IMR-90 (cell line): ENCODE measurements around the gene GPR135. TPM values are rescaled to one million over a fixed set of nuclear protein-coding genes. Genes with fewer than 3 reads are reported as not detected.

Experiments
- ATAC-seq: fragments of 200-7000 bp; cut with Tn5 transposase; 2 replicates; pipeline ENCODE4 v1.9.1; 2020; ENCODE audit warnings: low read depth, mild to moderate bottlenecking, moderate library complexity
- BruUV-seq: library from RNA; stranded (reverse); fragments of 400-500 nt; replicated peaks from 2 replicates; lab custom pipeline; 2021; lab: Mats Ljungman, UMichigan
- CTCF ChIA-PET: fragments of 300-600 bp; formaldehyde crosslinking; extraction: SDS; loops from one replicate; lab custom pipeline; 2021; ENCODE audit warnings: antibody characterized with exemption; lab: Yijun Ruan, JAX
- POLR2A ChIA-PET: fragments of 300-600 bp; sonication (Branson Sonifier 250); formaldehyde crosslinking; loops from one replicate; lab custom pipeline; 2022; ENCODE audit warnings: antibody characterized with exemption; ENCODE audit not compliant: unreplicated experiment; lab: Charles Lee
- DNase-seq: peaks from one replicate; pipeline ENCODE4 v3.0.0; 2013
- H2AFZ ChIP-seq: replicated peaks from 2 replicates; pipeline ENCODE3; 2013; ENCODE audit warnings: low read length, mild to moderate bottlenecking; ENCODE audit not compliant: poor library complexity
- H2AK5ac ChIP-seq: 2 replicates; pipeline ENCODE4 v1.6.1; 2013; ENCODE audit warnings: low read depth, low read length, inconsistent platforms
- H2AK9ac ChIP-seq: replicated peaks from 2 replicates; pipeline ENCODE3; 2013; ENCODE audit warnings: mild to moderate bottlenecking, low read depth, low read length, moderate library complexity; ENCODE audit not compliant: poor library complexity
- H2BK120ac ChIP-seq: 2 replicates; pipeline ENCODE4 v1.6.1; 2013; ENCODE audit warnings: low read depth, low read length, inconsistent platforms
- H2BK15ac ChIP-seq: 3 replicates; pipeline ENCODE4 v1.6.1; 2013; ENCODE audit warnings: low read depth, low read length, inconsistent platforms
- H2BK20ac ChIP-seq: 2 replicates; pipeline ENCODE4 v1.6.1; 2013; ENCODE audit warnings: low read depth, mild to moderate bottlenecking, inconsistent platforms, low read length, moderate library complexity
- H2BK5ac ChIP-seq: 2 replicates; pipeline ENCODE4 v1.6.1; 2013; ENCODE audit warnings: mild to moderate bottlenecking, low read depth, low read length, inconsistent platforms; ENCODE audit not compliant: poor library complexity, severe bottlenecking
- H3K14ac ChIP-seq: replicated peaks from 2 replicates; pipeline ENCODE4 v1.6.1; 2013; ENCODE audit warnings: low read depth, low read length, inconsistent platforms
- H3K18ac ChIP-seq: 2 replicates; pipeline ENCODE4 v1.6.1; 2013; ENCODE audit warnings: low read depth, low read length, control low read depth
- H3K23ac ChIP-seq: 2 replicates; pipeline ENCODE4 v1.6.1; 2013; ENCODE audit warnings: low read depth, low read length, inconsistent platforms
- H3K27ac ChIP-seq: 2 replicates; pipeline ENCODE4 v1.5.1; 2013; ENCODE audit warnings: mild to moderate bottlenecking, control low read depth, low read length; ENCODE audit not compliant: insufficient read depth
- H3K27me3 ChIP-seq: 2 replicates; pipeline ENCODE4 v1.6.1; 2013; ENCODE audit warnings: low read length; ENCODE audit not compliant: control insufficient read depth, insufficient read depth
- H3K36me3 ChIP-seq: 2 replicates; pipeline ENCODE4 v1.6.1; 2013; ENCODE audit warnings: low read length, mixed read lengths; ENCODE audit not compliant: control insufficient read depth, insufficient read depth
- H3K4ac ChIP-seq: 2 replicates; pipeline ENCODE4 v1.6.1; 2013; ENCODE audit warnings: low read depth, low read length, inconsistent platforms
- H3K4me1 ChIP-seq: 2 replicates; pipeline ENCODE4 v1.6.1; 2013; ENCODE audit warnings: low read length, mixed read lengths; ENCODE audit not compliant: control insufficient read depth, insufficient read depth
- H3K4me2 ChIP-seq: 2 replicates; pipeline ENCODE4 v1.6.1; 2013; ENCODE audit warnings: low read depth, mild to moderate bottlenecking, control low read depth, low read length, moderate library complexity
- H3K4me3 ChIP-seq: 2 replicates; pipeline ENCODE4 v1.5.1; 2013; ENCODE audit warnings: low read depth, mild to moderate bottlenecking, control low read depth, low read length, moderate library complexity; ENCODE audit not compliant: insufficient read depth
- H3K56ac ChIP-seq: 2 replicates; pipeline ENCODE4 v1.6.1; 2013; ENCODE audit warnings: low read length, inconsistent platforms; ENCODE audit not compliant: insufficient read depth; ENCODE audit errors: extremely low read depth
- H3K79me1 ChIP-seq, 2 experiments: 2 replicates each; pipeline ENCODE4 v1.6.1; 2013; ENCODE audit warnings: low read length in 2 of 2, inconsistent platforms in 1 of 2, low read depth in 1 of 2
- H3K9ac ChIP-seq: 2 replicates; pipeline ENCODE4 v1.6.1; 2013; ENCODE audit warnings: low read depth, low read length, control low read depth
- H3K9me1 ChIP-seq: 2 replicates; pipeline ENCODE4 v1.6.1; 2013; ENCODE audit warnings: low read length, inconsistent platforms; ENCODE audit not compliant: insufficient read depth
- H3K9me3 ChIP-seq: 2 replicates; pipeline ENCODE4 v1.6.1; 2013; ENCODE audit warnings: low read length; ENCODE audit not compliant: control insufficient read depth, insufficient read depth
- H4K20me1 ChIP-seq: 2 replicates; pipeline ENCODE4 v1.6.1; 2013; ENCODE audit warnings: low read length, inconsistent platforms; ENCODE audit not compliant: insufficient read depth
- H4K5ac ChIP-seq: 2 replicates; pipeline ENCODE4 v1.6.1; 2013; ENCODE audit warnings: mild to moderate bottlenecking, low read depth, low read length, control low read depth
- H4K8ac ChIP-seq, 2 experiments: 2 replicates each; pipeline ENCODE4 v1.6.1; 2013; ENCODE audit warnings: low read depth in 2 of 2, low read length in 2 of 2, control low read depth in 1 of 2, inconsistent platforms in 1 of 2
- H4K91ac ChIP-seq: 2 replicates; pipeline ENCODE4 v1.6.1; 2013; ENCODE audit warnings: low read depth, low read length, inconsistent platforms; ENCODE audit not compliant: insufficient read depth
- BHLHE40 ChIP-seq: fragments of 150-350 bp; IDR thresholded peaks from 2 replicates; pipeline ENCODE4 v1.6.1; 2016; ENCODE audit warnings: mild to moderate bottlenecking, low read depth, low read length
- CEBPB ChIP-seq: IDR thresholded peaks from 2 replicates; pipeline ENCODE4 v1.6.1; 2012; ENCODE audit warnings: low read depth, low read length, improper control_type of control experiment
- CHD1 ChIP-seq: IDR thresholded peaks from 2 replicates; pipeline ENCODE4 v1.6.1; 2012; ENCODE audit warnings: low read depth, low read length, improper control_type of control experiment
- CTCF ChIP-seq: conservative IDR thresholded peaks from 2 replicates; pipeline ENCODE4 v1.5.1; 2012; ENCODE audit warnings: mild to moderate bottlenecking, low read depth, low read length, improper control_type of control experiment
- FOS ChIP-seq: fragments of 150-350 bp; IDR thresholded peaks from 2 replicates; pipeline ENCODE4 v1.6.1; 2016; ENCODE audit warnings: low read depth, low read length
- MAFK ChIP-seq: IDR thresholded peaks from 2 replicates; pipeline ENCODE4 v1.6.1; 2012; ENCODE audit warnings: low read depth, low read length, improper control_type of control experiment
- MXI1 ChIP-seq: IDR thresholded peaks from 2 replicates; pipeline ENCODE4 v1.6.1; 2012; ENCODE audit warnings: low read depth, mild to moderate bottlenecking, low read length, moderate library complexity, borderline replicate concordance
- NFE2L2 ChIP-seq: fragments of 150-350 bp; IDR thresholded peaks from 2 replicates; pipeline ENCODE4 v1.6.1; 2016; ENCODE audit warnings: low read depth, mild to moderate bottlenecking, low read length
- POLR2A ChIP-seq: IDR thresholded peaks from 2 replicates; pipeline ENCODE4 v1.6.1; 2012; ENCODE audit warnings: mild to moderate bottlenecking, low read depth, low read length
- RAD21 ChIP-seq: IDR thresholded peaks from 2 replicates; pipeline ENCODE4 v1.6.1; 2012; ENCODE audit warnings: low read length, improper control_type of control experiment
- RCOR1 ChIP-seq: IDR thresholded peaks from 2 replicates; pipeline ENCODE4 v1.6.1; 2012; ENCODE audit warnings: mild to moderate bottlenecking, low read length, improper control_type of control experiment; ENCODE audit not compliant: insufficient replicate concordance
- RFX5 ChIP-seq: IDR thresholded peaks from 2 replicates; pipeline ENCODE4 v1.8.0; 2012; ENCODE audit warnings: low read depth, mild to moderate bottlenecking, low read length, moderate library complexity
- SMC3 ChIP-seq: fragments of 150-350 bp; IDR thresholded peaks from 2 replicates; pipeline ENCODE4 v1.6.1; 2016; ENCODE audit warnings: low read depth, mild to moderate bottlenecking, antibody characterized with exemption, low read length, moderate library complexity
- USF2 ChIP-seq: fragments of 150-350 bp; IDR thresholded peaks from 2 replicates; pipeline ENCODE4 v1.6.1; 2017; ENCODE audit warnings: mild to moderate bottlenecking, antibody characterized with exemption, low read length, low read depth
- WGBS, 2 experiments: methylation state at CpG; one replicate each; pipeline versions ENCODE4 v1.1.5 to v1.1.7; 2013; ENCODE audit warnings: missing lambda C conversion rate in 2 of 2; ENCODE audit not compliant: insufficient read length in 1 of 2; ENCODE audit errors: extremely low coverage in 2 of 2; 5-methylcytosine and 5-hydroxymethylcytosine counted together
- dilution Hi-C: fragments of 300-500 bp; cut with HindIII; formaldehyde crosslinking; loops from one replicate; pipeline ENCODE4 v1.14.3; 2018; ENCODE audit warnings: low sequenced_read_pairs; ENCODE audit not compliant: unreplicated experiment
- in situ Hi-C: fragments of 300-500 bp; cut with MboI; formaldehyde crosslinking; loops from 3 replicates; pipeline ENCODE4 v1.14.3; 2019; ENCODE audit warnings: low sequenced_read_pairs, inconsistent platforms, mixed read lengths
- intact Hi-C: fragments of 100-400 bp; cut with micrococcal nuclease; formaldehyde crosslinking; loops from 2 replicates; pipeline ENCODE4 v1.10.0; 2022
- polyA plus RNA-seq, 3 experiments: library from polyadenylated mRNA; depleted of rRNA; stranded (reverse); fragments of >200 nt; gene quantifications; 2 replicates each; pipeline ENCODE4 v1.2.3, GENCODE V29; 2012; ENCODE audit warnings: low replicate concordance in 1 of 3
- total RNA-seq: library from RNA; depleted of rRNA; stranded (reverse); fragments of >200 nt; gene quantifications from 2 replicates; pipeline ENCODE4 v1.2.3, GENCODE V29; 2012
- TF ChIP-seq, protein P1 (sequence below): fragments of 150-350 bp; IDR thresholded peaks from 2 replicates; pipeline ENCODE4 v1.6.1; 2016; ENCODE audit warnings: low read depth, mild to moderate bottlenecking, low read length, moderate library complexity, borderline replicate concordance

Gene GPR135
- total and polyA plus RNA-seq, 2 of the 4 experiments (the other 2 are of a cell fraction): 1.3 to 2.4 TPM

- peaks cover 29% of the 10 kb centered on the region for H3K36me3 ChIP-seq
- DNase-seq: no peak
Observed at GRCh38 chr14:59492384-59492783, 27.2 kb upstream of the GPR135 start.

More at GRCh38 chr14:59492384-59492783, 27.2 kb upstream of the GPR135 start:
- Histone ChIP-seq H3K4ac (no peak overlapping the region), H3K9ac (no peak overlapping the region), H2BK5ac (no peak overlapping the region), H2AK5ac (no peak overlapping the region), H4K20me1 (peaks cover 3% of the 10 kb centered on the region; the same call in 1 of the 2 replicates), H3K27me3 (no peaks in the 10 kb centered on the region), H3K23ac (no peak overlapping the region), H2BK20ac (no peak overlapping the region), H3K9me3 (no peaks in the 10 kb centered on the region), H4K8ac (no peak overlapping the region), H3K56ac (no peak overlapping the region), H2AK9ac (no peak overlapping the region), H3K27ac (no peak overlapping the region), H3K4me1 (no peaks in the 10 kb centered on the region), H4K91ac (no peak overlapping the region), H3K14ac (no peak overlapping the region), H3K4me3 (no peak overlapping the region), H3K4me2 (no peak overlapping the region), H3K18ac (no peak overlapping the region), H4K5ac (no peak overlapping the region), H3K79me1 (peaks cover 35 to 38% of the 10 kb centered on the region in 2 experiments), H2AFZ (no peak overlapping the region), H2BK120ac (no peak overlapping the region), H3K9me1 (peaks cover 5% of the 10 kb centered on the region), H2BK15ac (no peak overlapping the region)
- in situ Hi-C loops: loop anchor here (25.0 kb wide), 1 partner anchor 595 kb away; the partner anchor contains the start of gene PCNX4
- dilution Hi-C loops: no loop called here
- intact Hi-C loops: loop anchor here (10.0 kb wide), 1 partner anchor 1278 kb away; no protein-coding TSS in a partner anchor
- BruUV-seq: no TSS peak
- ATAC-seq: no peak
- POLR2A ChIA-PET: no interaction called here
- no CpG with 5 or more reads among the region's 1 CpG for WGBS, 2 experiments
- CTCF ChIA-PET: interaction anchor here (0.8 kb wide), 1 partner anchor 15 kb away, joined by 3 read pairs; no protein-coding TSS in a partner anchor
- no peak for TF ChIP-seq MAFK
- TF ChIP-seq RCOR1: no peak
- TF ChIP-seq SMC3: no peak
- TF ChIP-seq USF2: no peak
- TF ChIP-seq FOS: no peak
- TF ChIP-seq CEBPB: no peak
- TF ChIP-seq, protein P1, sequence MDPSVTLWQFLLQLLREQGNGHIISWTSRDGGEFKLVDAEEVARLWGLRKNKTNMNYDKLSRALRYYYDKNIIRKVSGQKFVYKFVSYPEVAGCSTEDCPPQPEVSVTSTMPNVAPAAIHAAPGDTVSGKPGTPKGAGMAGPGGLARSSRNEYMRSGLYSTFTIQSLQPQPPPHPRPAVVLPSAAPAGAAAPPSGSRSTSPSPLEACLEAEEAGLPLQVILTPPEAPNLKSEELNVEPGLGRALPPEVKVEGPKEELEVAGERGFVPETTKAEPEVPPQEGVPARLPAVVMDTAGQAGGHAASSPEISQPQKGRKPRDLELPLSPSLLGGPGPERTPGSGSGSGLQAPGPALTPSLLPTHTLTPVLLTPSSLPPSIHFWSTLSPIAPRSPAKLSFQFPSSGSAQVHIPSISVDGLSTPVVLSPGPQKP: no peak
- no peak for TF ChIP-seq RAD21
- TF ChIP-seq BHLHE40: no peak
- no peak for TF ChIP-seq CTCF
- TF ChIP-seq POLR2A: no peak
- no peak for TF ChIP-seq NFE2L2
- TF ChIP-seq MXI1: no peak
- TF ChIP-seq RFX5: no peak
- no peak for TF ChIP-seq CHD1
